ENCODE results near the gene UGT1A7.

- TF ChIP-seq POLR2A (IDR thresholded peaks at IDR 0.05) (no peak), CTCF (IDR thresholded peaks at IDR 0.05) (no peak)
Observed at GRCh38 chr2:233775414-233775813, 93.7 kb downstream of the UGT1A7 start.

Measured in adrenal gland (tissue), 5 donors.